NCI-H524 treated with DMSO at 0.1 percent for 48 hours (cell line): Measurements from ENCODE around the gene CNTD1.
"Not testable (repeated sequence)": the region's sequence is repeated elsewhere in the genome, so short reads cannot be mapped to it uniquely, and the experiment has no call there.

Source experiments
- DNase-seq: peaks from one replicate; lab custom pipeline; 2025; lab: John Stamatoyannopoulos, UW

Gene CNTD1

GRCh38 chr17:42798383-42799380, at the start of gene CNTD1, which contains the start of gene COA3:
TSS of gene CNTD1 (plus strand) at chr17:42798861. CDS start at chr17:42799068, 207 bp downstream.
TSS of gene COA3 (minus strand) at chr17:42798704. CDS start at chr17:42798681, 23 bp downstream.
- DNase-seq: peak; percentile 40

- no peak for DNase-seq
Observed at GRCh38 chr17:42748908-42749798, 49.5 kb upstream of the CNTD1 start.

- no peak for DNase-seq
Observed at GRCh38 chr17:42750739-42751344, 47.8 kb upstream of the CNTD1 start.

- no peak for DNase-seq
Observed at GRCh38 chr17:42751628-42752027, 47.0 kb upstream of the CNTD1 start.

- no peak for DNase-seq
Observed at GRCh38 chr17:42754782-42755181, 43.9 kb upstream of the CNTD1 start.

GRCh38 chr17:42759982-42760651, 38.5 kb upstream of the CNTD1 start:
- DNase-seq: no peak

- no peak for DNase-seq
Observed at GRCh38 chr17:42760652-42761581, 37.7 kb upstream of the CNTD1 start, which contains the start of gene RAMP2. TSS of gene RAMP2 (plus strand) at chr17:42761227. CDS start at chr17:42761262, 35 bp downstream.

- DNase-seq: no peak
Observed at GRCh38 chr17:42761638-42762037, 37.0 kb upstream of the CNTD1 start.

GRCh38 chr17:42766124-42766523, 32.5 kb upstream of the CNTD1 start:
- no peak for DNase-seq

GRCh38 chr17:42767512-42767911, 31.1 kb upstream of the CNTD1 start:
- no peak for DNase-seq

GRCh38 chr17:42768006-42768405, 30.7 kb upstream of the CNTD1 start:
- DNase-seq: not testable (repeated sequence)

- DNase-seq: not testable (repeated sequence)
Observed at GRCh38 chr17:42769964-42770363, 28.7 kb upstream of the CNTD1 start.

- DNase-seq: no peak
Observed at GRCh38 chr17:42772945-42773289, 25.7 kb upstream of the CNTD1 start.

GRCh38 chr17:42773290-42774035, 25.2 kb upstream of the CNTD1 start, which contains the start of gene VPS25:
TSS of gene VPS25 (plus strand) at chr17:42773449. CDS start at chr17:42773476, 27 bp downstream.
- peak; percentile 34 for DNase-seq

- no peak for DNase-seq
Observed at GRCh38 chr17:42774066-42774745, 24.5 kb upstream of the CNTD1 start.

GRCh38 chr17:42775534-42776098, 23.0 kb upstream of the CNTD1 start:
- DNase-seq: no peak

- no peak for DNase-seq
Observed at GRCh38 chr17:42778570-42778969, 20.1 kb upstream of the CNTD1 start.

GRCh38 chr17:42779304-42779935, 19.2 kb upstream of the CNTD1 start:
- DNase-seq: no peak
